HG03432 (cell line): Measurements from ENCODE around the gene PSMB7.
"Not testable (repeated sequence)": the region's sequence is repeated elsewhere in the genome, so short reads cannot be mapped to it uniquely, and the experiment has no call there.

Experiments
- ATAC-seq: cut with Tn5 transposase; IDR thresholded peaks from one replicate; pipeline ENCODE4 v1.9.1; 2021; ENCODE audit warnings: mild to moderate bottlenecking, moderate library complexity; ENCODE audit not compliant: unreplicated experiment

The PSMB7 gene

DNA sequence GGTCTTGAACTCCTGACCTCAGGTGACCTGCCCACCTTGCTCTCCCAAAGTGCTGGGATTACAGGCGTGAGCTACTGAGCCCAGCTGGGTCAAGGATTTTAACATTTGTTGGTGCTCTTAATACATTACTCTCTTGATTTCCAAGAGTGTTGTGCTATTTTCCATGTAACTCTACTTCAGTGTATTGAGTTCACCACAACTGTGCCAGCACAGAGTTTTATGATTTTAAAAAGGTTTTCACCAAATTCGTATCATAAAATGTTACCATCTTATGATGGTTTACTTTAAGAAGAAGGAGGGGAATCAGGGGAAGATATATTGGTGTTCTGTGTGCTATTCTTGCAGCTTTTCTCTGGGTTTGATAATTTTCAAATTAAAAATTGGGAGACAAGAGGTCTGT, 28.4 kb upstream of the PSMB7 start:
- ATAC-seq, result no peak

DNA sequence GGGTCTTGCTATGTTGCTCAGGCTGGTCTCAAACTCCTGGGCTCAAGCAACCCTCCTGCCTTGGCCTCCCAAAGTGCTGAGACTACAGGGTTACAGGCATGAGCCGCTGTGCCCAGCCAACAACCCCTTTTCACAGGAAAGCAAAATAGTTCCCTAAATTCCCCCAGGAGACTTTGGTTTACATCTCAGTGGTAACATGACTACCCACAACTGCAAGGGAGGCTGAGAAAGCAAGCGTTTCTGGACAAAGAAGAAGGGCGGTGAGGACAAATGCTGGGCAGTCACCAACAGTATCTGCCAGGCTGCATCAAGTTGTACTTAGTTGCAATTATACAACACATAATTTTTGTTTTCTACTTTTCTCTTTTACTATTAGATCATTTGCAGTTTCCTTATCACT, 27.6 kb upstream of the PSMB7 start:
- ATAC-seq, result no peak

DNA sequence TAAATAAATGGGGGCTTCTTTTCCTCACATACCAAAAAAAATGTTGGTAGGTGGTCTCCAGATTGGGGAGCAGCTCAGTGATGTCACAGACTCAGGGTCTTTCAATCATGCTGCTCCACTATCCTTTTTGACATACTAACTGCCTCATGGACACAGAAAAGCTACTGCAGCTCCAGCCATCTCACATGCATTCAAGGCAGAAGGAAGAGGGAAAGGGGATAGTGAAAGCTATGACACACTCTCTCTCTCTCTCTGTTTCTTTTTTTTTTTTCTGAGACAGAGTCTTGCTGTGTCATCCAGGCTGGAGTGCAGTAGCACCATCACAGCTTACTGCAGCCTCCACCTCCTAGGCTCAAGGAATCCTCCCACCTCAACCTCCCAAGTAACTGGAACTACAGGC, 27.1 kb upstream of the PSMB7 start:
- ATAC-seq, result no peak

DNA sequence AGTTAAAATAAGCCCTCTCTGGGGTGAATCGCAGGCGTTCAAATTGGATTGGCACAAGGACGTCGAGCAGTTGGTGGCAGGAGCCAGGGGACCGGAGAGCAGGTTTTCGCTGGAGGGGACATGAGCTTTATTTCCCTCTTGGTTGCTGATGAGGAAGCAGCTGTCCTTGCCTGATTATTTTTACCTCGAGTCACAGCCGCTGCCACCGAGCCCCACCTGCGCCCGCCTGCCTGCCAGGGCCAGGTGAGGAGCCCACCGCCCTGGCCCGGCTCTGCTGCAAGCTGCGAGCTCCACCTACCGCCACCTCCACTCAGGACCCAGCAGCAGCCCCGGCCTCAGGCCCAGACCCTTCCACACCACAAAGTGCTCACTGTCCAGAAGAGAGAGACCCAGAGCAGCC, 26.0 kb upstream of the PSMB7 start:
- ATAC-seq, result no peak

DNA sequence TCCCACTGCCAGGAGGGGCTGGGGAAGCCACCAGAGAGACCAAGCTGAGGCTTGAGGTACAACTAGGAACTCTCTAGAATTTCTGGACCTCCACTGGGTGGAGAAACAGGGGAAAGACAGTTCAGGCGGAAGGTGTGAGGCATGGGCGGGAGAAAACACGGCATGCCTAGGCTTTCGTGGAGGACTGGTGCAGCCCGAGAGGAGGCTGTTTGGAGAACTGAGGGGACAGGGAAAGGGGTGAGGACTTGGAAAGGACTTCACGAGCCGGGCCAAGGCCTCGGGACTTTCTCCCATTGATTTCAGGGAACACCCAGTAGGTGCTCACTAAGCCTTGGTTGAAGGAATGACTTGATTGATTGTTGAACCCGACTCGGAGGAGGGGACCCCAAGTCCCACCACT, 25.5 kb upstream of the PSMB7 start:
- ATAC-seq, result no peak

DNA sequence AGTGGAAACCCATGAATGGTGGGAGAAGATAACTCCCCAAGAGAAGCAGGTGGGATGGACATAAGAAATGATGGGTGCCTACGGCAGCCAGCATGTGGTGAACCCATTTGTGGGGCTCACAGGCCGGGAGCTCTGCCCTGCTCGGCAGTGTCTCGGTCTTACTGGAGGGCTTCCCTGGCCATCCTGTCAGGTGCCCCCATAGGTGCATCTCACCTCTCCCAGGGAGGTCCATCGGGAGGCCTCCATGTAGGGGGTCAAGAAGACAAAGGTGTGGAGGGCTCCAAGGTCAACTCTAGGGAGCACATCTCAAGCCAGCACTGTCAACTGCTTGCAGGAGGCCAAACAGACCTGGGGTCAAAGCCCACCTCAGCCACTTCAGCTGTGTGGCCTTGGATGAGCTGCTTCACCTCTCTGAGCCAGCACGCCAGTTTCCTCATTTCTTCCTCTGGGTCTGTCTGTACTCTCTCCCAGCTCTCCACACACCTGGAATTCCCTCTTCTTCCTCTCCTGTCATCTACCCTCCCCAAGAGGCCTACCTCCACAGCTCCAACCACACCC, 24.5 kb upstream of the PSMB7 start:
- no peak for ATAC-seq

DNA sequence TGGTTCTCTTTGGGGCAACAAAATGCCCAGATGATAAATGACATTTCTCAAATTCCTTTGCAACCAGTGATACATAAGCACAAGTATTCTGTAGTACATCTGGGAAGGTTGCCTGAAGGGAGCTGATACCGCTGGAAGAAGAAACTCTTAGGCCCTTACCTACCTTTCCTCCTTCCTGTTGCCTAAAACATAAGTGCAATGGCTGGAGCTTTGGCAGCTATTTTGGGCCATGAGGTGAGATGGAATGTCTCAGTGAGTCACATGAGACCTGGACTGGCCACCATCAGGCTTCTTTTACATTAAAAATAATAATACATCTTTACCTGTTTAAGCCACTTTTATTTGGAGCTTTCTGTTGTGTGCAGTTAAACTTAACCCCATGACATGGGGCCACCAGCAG, 23.8 kb upstream of the PSMB7 start:
- no peak for ATAC-seq

DNA sequence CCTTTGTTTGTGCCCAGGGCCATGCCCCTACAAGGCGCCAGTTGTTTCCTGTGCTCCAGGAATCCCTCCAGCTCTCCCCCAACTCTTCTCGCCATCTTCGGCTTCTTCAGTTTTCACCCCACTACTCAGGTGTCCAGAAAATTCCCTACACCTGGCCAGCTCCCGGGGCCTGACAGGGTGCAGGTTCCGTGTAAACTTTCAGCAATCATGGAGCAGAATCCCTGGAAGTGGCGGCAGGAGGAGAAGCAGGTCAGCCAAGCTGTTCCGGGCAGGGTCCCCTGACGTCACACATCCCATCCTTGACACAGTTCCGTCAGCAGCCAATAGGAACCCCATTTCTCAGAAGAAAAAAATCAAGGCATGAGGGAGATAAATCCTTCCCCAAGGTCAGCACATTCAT, 22.8 kb upstream of the PSMB7 start:
- ATAC-seq, result no peak

DNA sequence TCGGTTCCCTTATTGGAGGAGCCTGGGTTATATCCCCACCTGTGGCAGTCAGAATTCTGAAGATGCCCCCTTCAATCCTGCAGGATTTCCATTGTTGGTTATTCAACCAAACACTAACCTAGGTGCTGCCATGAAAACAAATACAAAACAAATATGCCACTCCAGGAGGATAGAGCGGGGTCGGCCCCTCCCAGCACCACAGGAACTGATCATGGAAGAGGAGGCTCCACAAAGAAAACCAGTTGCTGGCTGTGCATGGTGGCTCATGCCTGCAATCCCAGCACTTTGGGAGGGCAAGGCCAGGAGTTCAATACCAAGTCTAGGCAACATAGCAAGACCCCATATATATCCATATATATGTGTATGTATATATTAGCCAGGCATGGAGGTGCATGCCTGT, 21.8 kb upstream of the PSMB7 start:
- ATAC-seq, result no peak

DNA sequence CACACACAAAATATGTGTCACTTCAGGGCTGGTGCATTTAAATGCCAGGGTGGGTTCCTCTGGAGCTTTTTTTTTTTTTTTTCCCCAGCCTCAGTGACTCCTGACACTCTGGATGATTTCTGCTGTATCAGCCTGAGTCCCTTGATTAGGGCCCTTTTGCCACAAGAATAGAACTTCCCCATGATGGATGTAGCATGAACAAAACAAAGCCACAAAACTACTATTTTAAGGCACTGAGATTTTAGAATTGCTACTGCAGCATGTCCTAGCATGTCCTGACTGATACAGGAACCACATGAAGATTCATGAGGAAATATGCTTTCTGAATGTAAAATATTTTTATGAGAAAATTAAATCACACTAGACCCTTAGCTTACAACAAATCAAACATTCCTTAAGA, 21.1 kb upstream of the PSMB7 start:
- no peak for ATAC-seq

DNA sequence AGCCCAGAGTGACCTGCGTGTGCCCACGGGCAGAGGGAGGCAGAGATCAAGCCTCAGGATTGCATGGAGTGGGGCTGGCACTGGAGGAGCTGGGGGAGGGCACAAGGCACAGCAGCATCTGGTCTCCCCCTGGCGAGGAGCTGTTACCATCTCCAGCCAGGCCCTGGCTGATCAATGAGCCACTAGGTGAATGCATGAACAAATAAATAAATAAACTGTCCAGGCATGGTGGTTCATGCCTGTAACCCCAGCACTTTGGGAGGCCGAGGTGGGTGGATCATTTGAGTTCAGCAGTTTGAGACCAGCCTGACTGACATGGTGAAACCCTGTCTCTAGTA, 14.3 kb upstream of the PSMB7 start:
- ATAC-seq, result no peak

DNA sequence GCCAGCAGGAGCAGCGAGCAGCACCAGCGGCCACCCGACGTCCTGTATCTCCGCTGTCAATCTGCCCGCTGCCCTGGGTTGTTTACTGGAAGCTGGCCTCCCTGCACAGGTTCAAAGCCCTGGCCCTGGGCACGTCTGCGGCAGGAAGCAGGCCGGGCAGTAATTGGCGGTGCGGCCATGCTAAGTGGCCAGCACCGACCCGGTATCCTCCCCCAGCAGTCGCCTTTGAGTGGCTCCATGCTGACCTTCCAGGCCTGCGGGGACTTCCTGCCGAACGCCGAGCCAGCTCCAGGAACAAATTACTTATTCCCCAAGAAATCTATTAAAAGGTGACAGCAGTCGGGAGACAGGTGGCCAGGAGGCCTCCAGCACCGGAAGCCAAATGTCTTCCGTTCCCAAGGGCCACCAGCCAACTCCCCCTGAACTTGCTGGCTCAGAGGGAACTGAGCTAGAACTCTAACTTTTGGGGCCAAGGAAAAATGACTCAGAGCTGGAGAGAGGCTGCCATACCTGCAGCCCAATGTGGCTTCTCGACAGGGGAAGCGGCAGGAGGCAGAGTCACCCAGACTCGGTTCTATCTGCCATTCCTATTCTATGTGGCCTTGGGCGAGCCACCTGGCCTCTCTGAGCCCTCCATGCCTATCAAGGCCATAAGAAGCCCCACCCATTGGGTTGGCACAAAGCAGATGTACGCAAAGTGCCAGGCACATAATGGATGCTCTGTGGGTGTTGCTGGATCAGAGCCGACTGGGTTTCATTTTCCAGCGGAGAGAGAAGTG, 13.7 kb upstream of the PSMB7 start:
- ATAC-seq, result no peak

DNA sequence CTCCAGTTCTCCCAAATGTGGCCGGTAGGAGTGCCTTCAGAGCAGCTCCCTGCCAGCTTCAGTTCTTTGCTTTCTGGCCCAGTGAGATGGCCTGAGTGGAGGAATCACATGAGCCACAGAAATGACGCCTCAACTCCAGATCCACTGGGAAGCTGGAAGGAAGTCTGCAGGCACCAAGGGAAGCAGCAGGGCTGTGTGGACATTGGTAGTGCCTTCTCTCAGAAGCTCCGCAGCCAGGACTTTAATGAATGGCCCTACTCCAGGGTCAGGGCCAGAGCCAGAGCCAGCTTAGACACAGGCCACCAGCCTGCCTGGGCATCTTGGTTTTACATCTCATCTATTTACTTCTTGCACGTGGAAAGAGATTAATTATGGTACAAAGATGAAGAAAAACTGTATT, 12.0 kb upstream of the PSMB7 start:
- no peak for ATAC-seq

DNA sequence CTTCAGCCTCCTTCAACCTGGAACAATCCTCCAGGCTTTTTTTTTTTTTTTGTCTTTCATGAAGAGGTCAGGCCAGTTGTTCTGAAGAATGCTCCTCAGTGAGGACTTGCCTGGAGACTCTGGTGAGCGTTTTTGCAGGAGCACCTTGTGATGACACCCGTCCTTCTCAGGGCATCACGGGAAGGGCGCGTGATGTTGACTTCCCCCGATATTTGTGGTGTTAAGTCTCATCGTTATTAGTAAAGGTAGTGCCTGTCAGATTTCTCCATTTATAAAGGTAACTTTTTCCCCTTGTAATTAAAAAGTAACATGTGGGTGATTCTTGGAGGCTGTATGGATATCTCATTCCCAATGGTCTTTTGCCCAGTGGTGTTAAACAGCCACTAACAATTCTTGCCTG, 11.1 kb upstream of the PSMB7 start:
- ATAC-seq, result no peak

DNA sequence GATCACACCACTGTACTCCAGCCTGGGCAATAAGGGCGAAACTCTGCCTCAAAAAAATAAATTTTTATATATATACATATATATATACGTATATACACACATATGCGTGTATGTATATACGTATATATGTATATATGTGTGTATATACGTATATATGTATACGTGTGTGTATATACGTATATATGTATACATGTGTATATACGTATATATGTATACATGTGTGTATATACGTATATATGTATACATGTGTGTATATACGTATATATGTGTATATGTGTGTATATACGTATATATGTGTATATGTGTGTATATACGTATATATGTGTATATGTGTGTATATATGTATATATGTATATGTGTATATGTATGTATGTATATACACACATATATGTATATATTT, 10.5 kb upstream of the PSMB7 start:
- not testable (repeated sequence) for ATAC-seq

DNA sequence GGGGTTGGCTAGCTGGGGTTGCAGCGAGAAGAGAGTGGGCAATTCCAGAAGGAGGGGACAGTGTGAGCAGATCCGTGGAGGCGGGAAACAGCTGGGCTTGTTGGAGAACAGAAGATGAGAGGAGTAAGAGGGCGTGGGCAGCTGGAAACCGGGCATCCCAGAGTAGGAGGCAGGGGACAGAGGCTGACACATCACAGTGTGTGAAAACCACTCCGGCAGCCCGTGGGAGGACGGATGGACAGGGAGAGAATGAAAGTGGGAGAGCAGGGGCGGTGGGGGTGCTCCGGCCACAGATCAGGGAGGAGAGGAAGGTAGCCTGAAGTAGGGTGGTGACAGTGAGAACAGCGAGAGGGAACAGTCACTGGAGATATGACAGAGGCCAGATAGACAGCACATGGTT, 8.3 kb upstream of the PSMB7 start:
- no peak for ATAC-seq

DNA sequence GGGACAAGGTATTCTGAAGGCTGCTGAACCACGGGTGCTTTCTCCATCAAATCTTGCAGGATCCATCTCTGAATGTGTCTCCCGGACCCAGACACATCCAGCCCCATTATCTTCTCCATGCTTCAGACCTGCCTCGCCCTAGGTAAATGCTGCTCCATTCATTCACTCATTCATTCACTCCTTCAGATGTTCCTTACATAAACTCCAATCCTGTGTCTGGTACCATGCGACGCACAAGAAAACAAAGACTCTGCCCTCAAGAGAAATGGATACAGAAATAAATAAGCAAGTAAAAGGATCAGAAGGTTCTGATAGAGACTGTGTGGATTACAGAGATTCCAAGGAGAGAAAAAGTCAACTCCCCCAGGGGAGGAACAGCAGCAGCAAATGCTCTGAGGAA, 7.9 kb upstream of the PSMB7 start:
- no peak for ATAC-seq

DNA sequence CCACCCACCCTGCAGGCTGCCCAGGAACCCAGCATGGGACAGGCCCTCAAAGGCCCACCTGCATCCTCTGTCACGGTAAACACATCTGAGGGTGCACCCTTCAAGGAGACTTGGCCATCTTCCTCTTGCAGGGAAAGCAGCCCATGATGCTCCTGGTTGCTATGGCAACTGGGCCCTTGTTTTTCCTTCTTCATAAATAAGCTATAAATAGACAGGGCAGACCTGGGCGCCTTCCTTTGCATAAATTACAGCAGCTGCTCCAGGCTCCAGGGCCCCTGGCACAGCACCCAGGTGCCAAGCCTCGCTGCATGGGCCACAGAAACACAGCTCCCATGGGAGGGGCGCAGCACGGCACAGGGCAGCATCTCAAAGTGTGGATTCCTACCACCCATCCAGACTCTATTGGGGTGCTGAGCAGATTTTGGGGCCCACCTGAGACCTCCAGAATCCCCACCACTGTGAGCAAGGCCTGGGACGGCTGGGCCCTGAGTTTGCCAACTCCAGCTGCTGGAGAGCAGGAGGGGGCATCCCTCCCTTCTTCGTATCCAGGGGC, 5.8 kb upstream of the PSMB7 start:
- no peak for ATAC-seq

DNA sequence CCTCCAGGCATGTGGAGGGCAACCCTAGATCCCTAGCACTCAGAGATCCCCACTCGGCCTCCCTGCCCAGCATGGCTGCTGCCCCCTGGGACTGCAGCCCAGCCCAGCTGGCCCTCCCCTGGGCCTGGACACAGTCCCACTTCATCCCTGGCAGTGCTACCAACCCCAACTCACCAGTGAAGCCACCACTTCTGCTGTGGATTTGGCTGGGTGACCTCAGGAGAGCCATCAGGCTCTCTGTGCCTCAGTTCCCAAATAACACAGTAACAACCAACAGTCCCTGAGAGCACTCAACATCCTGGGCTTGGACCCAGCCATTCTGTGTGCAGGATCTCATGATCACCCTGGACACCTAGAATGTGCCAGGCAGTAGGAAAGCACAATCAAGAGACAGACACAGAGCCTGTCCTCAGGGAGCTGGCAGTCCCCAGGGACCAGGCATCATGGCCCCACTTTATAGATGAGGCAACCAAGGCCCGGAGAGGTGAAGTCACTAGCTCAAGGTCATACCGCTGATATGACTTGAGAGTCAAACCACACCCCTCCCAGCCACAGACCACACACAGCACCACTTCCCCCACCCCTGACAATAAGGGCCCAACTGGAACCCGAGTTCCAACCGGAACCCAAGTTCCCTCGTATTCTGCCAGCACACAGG, 4.7 kb upstream of the PSMB7 start:
- ATAC-seq, result no peak

DNA sequence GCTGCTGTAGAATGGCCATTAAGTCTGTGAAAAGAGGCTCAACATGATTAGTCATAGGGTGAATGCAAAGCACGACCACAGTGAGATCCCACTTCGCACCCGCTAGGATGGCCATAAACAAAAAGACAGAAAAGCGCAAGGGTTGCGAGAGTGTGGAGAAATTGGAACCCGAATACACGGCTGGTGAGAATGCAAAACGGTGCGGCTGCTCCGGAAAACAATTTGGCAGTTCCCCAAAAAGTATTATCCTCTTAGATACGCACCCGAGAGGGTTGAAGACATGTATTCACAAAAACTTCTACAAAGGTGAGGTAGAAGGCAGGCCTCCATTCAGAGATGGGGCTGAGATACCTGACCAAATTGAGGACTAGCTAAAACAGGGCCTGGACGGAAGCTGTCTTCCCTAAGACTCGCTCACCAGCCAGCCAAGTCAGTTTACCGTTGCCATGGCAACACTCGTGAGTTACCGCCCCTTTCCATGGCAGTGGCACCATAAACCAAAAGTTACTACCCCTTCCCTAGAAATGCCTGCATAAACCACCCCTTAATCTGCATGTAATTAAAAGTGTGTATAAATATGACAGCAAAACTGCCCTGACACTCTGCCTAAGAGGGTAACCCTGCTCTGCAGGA, 726 bp upstream of the PSMB7 start:
- ATAC-seq, result no peak

DNA sequence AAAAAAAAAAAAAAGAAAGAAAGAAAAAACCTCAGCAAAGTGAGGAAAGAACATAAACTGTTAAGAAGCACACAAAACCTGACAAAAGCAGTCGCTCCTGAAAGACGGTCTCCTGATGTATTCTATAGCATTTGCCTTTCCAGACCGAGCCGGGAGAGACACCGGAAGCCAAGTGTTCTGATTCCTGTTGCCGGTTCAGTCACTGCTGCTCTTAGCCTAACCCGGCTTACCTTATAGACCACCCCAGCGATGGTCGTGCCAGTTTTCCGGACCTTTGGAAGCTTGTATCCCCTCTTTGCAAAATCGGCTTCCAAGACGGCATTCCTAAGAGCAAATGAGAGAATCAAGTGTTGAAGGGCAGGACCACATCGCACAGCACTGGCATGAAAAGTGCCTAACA, 630 bp downstream of the PSMB7 start:
- no peak for ATAC-seq

DNA sequence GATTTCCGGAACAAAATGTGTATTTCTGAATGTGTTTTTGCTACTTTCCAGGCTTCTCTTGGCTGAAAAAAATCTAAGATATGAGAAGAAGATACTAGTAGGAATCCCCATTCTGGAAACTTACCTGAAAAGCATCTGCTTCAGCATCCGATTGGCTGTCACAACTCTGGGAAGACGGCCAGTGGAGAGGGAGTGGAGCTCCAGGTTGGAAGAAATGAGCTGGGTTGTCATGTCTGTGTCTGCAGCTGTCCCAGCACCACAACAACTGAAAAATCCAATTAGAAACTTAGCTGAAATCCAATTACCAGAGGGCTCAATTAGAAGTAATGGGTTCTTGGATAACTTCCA, 3.0 kb downstream of the PSMB7 start:
- no peak for ATAC-seq
